ENCODE data around the gene FBXW8. TPM values are rescaled to one million over a fixed set of nuclear protein-coding genes. Genes with fewer than 3 reads are reported as not detected.

Gene FBXW8
- total and polyA plus RNA-seq, 2 donors (not counting 1 experiment from before 2014, with no cell fraction given), result 11.7 to 20.9 TPM

DNA sequence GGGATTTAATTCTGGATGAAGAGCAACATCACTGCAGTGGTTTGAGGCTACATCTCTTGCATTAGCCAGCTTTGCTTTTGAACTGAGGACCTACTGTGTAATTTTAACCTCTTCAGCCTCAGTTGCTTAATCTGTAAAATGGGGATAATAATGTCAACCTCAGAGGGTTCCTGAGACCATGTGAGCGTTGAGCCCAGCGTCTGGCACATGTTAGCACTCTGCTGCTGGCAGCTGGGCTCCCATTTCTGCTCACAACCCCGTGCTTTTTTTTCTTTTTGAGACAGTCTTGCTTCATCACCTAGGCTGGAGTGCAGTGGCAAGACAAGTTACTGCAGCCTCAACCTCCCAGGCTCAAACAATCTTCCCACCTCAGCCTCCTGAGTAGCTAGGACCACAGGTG lies 156.9 kb downstream of the FBXW8 start:
- no peaks in the 10 kb centered on the region for H3K4me1 ChIP-seq (ENCODE audit: control insufficient read depth, extremely low read depth, insufficient read depth, low read length)
- no peak for TF ChIP-seq EZH2 (IDR thresholded peaks at IDR 0.05; ENCODE audit: low read length, missing control alignments)
- TF ChIP-seq, protein P1, sequence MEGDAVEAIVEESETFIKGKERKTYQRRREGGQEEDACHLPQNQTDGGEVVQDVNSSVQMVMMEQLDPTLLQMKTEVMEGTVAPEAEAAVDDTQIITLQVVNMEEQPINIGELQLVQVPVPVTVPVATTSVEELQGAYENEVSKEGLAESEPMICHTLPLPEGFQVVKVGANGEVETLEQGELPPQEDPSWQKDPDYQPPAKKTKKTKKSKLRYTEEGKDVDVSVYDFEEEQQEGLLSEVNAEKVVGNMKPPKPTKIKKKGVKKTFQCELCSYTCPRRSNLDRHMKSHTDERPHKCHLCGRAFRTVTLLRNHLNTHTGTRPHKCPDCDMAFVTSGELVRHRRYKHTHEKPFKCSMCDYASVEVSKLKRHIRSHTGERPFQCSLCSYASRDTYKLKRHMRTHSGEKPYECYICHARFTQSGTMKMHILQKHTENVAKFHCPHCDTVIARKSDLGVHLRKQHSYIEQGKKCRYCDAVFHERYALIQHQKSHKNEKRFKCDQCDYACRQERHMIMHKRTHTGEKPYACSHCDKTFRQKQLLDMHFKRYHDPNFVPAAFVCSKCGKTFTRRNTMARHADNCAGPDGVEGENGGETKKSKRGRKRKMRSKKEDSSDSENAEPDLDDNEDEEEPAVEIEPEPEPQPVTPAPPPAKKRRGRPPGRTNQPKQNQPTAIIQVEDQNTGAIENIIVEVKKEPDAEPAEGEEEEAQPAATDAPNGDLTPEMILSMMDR (conservative IDR thresholded peaks at IDR 0.05 in 1 of 2, IDR thresholded peaks at IDR 0.05 in 1 of 2; ENCODE audit: low read depth in 1 of 2, low read length in 2 of 2), result no peak
- no peak overlapping the region for H3K9ac ChIP-seq (ENCODE audit: insufficient read depth, low read length)
- no peak for DNase-seq (ENCODE audit: low read depth in 2 of 2)
- no peaks in the 10 kb centered on the region for H3K36me3 ChIP-seq (ENCODE audit: control insufficient read depth, insufficient read depth, low read length)
- H2AFZ ChIP-seq (ENCODE audit: low read length), result no peak overlapping the region
- H4K20me1 ChIP-seq (ENCODE audit: control insufficient read depth, extremely low read depth, insufficient read depth, low read length), result no peaks in the 10 kb centered on the region
- no peak overlapping the region for H3K4me2 ChIP-seq (ENCODE audit: extremely low read depth, insufficient read depth, low read length)
- H3K27ac ChIP-seq (ENCODE audit: insufficient read depth, low read length), result no peak overlapping the region
- H3K9me3 ChIP-seq (ENCODE audit: control insufficient read depth, insufficient read depth, low read depth, low read length), result no peaks in the 10 kb centered on the region
- H3K4me3 ChIP-seq (replicated peaks in 1 of 4; ENCODE audit: control extremely low read depth in 1 of 4, insufficient read depth in 1 of 4, low read depth in 3 of 4, low read length in 4 of 4), result no peak overlapping the region
- no peaks in the 10 kb centered on the region for H3K79me2 ChIP-seq (ENCODE audit: control insufficient read depth, insufficient read depth, low read length)
- H3K27me3 ChIP-seq (ENCODE audit: control insufficient read depth, insufficient read depth, low read length), result peaks cover 4% of the 10 kb centered on the region

DNA sequence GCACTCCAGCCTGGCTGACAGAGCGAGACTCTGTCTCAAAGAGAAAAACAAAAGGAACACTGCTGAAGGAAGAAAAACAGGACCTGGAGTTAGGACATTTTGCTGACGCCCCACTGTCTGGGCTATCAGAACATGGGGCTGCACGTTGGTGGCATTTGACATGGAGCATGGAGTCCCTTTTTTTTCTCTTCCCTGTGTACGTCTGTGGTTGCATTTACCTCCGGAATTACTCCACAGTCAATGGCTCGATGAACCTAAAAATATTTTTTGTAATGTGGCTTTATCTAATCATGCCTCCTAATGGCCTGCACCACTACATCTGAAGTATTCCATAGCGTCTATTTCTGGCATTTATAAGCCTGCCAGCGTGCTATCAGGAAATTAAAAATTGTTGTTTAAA lies 157.7 kb downstream of the FBXW8 start:
- no peaks in the 10 kb centered on the region for H3K4me1 ChIP-seq (ENCODE audit: control insufficient read depth, extremely low read depth, insufficient read depth, low read length)
- TF ChIP-seq EZH2 (IDR thresholded peaks at IDR 0.05; ENCODE audit: low read length, missing control alignments), result no peak
- TF ChIP-seq, protein P1 (conservative IDR thresholded peaks at IDR 0.05 in 1 of 2, IDR thresholded peaks at IDR 0.05 in 1 of 2; ENCODE audit: low read depth in 1 of 2, low read length in 2 of 2), result no peak
- H3K4me3 ChIP-seq (replicated peaks in 1 of 4; ENCODE audit: control extremely low read depth in 1 of 4, insufficient read depth in 1 of 4, low read depth in 3 of 4, low read length in 4 of 4), result no peak overlapping the region
- no peak overlapping the region for H2AFZ ChIP-seq (ENCODE audit: low read length)
- H3K36me3 ChIP-seq (ENCODE audit: control insufficient read depth, insufficient read depth, low read length), result no peaks in the 10 kb centered on the region
- H3K79me2 ChIP-seq (ENCODE audit: control insufficient read depth, insufficient read depth, low read length), result no peaks in the 10 kb centered on the region
- H3K27ac ChIP-seq (ENCODE audit: insufficient read depth, low read length), result no peak overlapping the region
- H3K9me3 ChIP-seq (ENCODE audit: control insufficient read depth, insufficient read depth, low read depth, low read length), result no peaks in the 10 kb centered on the region
- peaks cover 4% of the 10 kb centered on the region for H3K27me3 ChIP-seq (ENCODE audit: control insufficient read depth, insufficient read depth, low read length)
- no peak overlapping the region for H3K4me2 ChIP-seq (ENCODE audit: extremely low read depth, insufficient read depth, low read length)
- H3K9ac ChIP-seq (ENCODE audit: insufficient read depth, low read length), result no peak overlapping the region
- no peaks in the 10 kb centered on the region for H4K20me1 ChIP-seq (ENCODE audit: control insufficient read depth, extremely low read depth, insufficient read depth, low read length)
- no peak for DNase-seq (ENCODE audit: low read depth in 2 of 2)

DNA sequence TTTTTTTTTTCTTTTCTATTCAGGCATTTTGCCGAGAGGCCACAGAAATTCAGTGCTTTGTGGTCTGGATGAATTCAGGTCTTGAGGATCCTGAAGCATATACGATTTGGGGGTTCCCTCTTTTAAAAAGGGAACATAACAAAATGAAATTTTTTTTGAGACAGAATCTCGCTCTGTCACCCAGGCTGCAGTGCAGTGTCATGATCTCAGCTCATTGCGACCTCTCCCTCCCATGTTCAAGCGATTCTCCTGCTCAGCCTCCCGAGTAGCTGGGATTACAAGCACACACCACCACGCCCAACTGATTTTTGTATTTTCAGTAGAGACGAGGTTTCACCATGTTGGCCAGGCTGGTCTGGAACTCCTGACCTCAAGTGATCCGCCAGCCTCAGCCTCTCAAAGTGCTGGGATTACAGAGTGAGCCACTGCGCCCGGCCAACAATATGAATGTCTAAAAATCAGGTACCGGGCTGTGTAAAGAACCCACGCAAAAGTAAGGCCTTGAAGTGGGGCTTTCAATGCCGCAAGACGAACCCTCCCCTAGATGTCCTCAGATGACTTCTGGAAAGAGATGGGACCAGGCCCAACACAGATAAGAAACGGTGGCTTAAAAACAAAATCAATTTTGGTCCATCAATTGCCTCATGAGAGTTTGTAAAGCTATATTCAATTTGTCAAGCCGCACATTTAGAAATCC lies 158.5 kb downstream of the FBXW8 start:
- Histone ChIP-seq H3K4me2 (ENCODE audit: extremely low read depth, insufficient read depth, low read length) (no peak overlapping the region), H4K20me1 (ENCODE audit: control insufficient read depth, extremely low read depth, insufficient read depth, low read length) (no peaks in the 10 kb centered on the region), H3K79me2 (ENCODE audit: control insufficient read depth, insufficient read depth, low read length) (no peaks in the 10 kb centered on the region), H3K4me3 (replicated peaks in 1 of 4; ENCODE audit: control extremely low read depth in 1 of 4, insufficient read depth in 1 of 4, low read depth in 3 of 4, low read length in 4 of 4) (no peak overlapping the region), H3K9ac (ENCODE audit: insufficient read depth, low read length) (no peak overlapping the region), H3K27ac (ENCODE audit: insufficient read depth, low read length) (no peak overlapping the region), H3K27me3 (ENCODE audit: control insufficient read depth, insufficient read depth, low read length) (peaks cover 5% of the 10 kb centered on the region), H3K9me3 (ENCODE audit: control insufficient read depth, insufficient read depth, low read depth, low read length) (no peaks in the 10 kb centered on the region), H3K36me3 (ENCODE audit: control insufficient read depth, insufficient read depth, low read length) (no peaks in the 10 kb centered on the region), H2AFZ (ENCODE audit: low read length) (no peak overlapping the region), H3K4me1 (ENCODE audit: control insufficient read depth, extremely low read depth, insufficient read depth, low read length) (no peaks in the 10 kb centered on the region)
- TF ChIP-seq EZH2 (IDR thresholded peaks at IDR 0.05; ENCODE audit: low read length, missing control alignments), result no peak
- DNase-seq (ENCODE audit: low read depth in 2 of 2), result no peak
